RWPE1 (cell line): ENCODE measurements around the gene NEAT1.

Experiments used
- CTCF ChIA-PET: fragments of 350-600 bp; sonication (Branson Sonifier 250); formaldehyde crosslinking; extraction: SDS; loops from one replicate; lab custom pipeline; 2021; lab: Yijun Ruan, JAX
- POLR2A ChIA-PET: fragments of 400-600 bp; formaldehyde crosslinking; extraction: SDS; loops from one replicate; lab custom pipeline; 2020; ENCODE audit warnings: antibody characterized with exemption; ENCODE audit not compliant: low non-redundant PET; lab: Yijun Ruan, JAX
- DNase-seq: peaks from one replicate; pipeline ENCODE4 v3.0.0; 2012; ENCODE audit warnings: low spot score
- H3K27ac ChIP-seq: fragments of 450-650 bp; 2 replicates; pipeline ENCODE4 v1.5.1; 2017
- CTCF ChIP-seq: fragments of 450-650 bp; conservative IDR thresholded peaks from 2 replicates; pipeline ENCODE4 v1.5.1; 2017; ENCODE audit warnings: low read depth, mild to moderate bottlenecking

The NEAT1 gene

GRCh38 chr11:65425971-65426838 is 3.6 kb downstream of the NEAT1 start:
- H3K27ac ChIP-seq = peak overlapping the region; percentile 92
- CTCF ChIA-PET = no interaction called here
- POLR2A ChIA-PET = no interaction called here
- TF ChIP-seq CTCF = no peak
- DNase-seq = no peak

GRCh38 chr11:65426839-65427690 is 4.5 kb downstream of the NEAT1 start:
- H3K27ac ChIP-seq = peak overlapping the region; percentile 92
- CTCF ChIA-PET = no interaction called here
- DNase-seq = no peak
- TF ChIP-seq CTCF = no peak
- POLR2A ChIA-PET = no interaction called here

- ChIA-PET POLR2A (no interaction called here), CTCF (no interaction called here)
- TF ChIP-seq CTCF = no peak
- DNase-seq = no peak
- peak overlapping the region; percentile 92 for H3K27ac ChIP-seq
These were observed 5.3 kb downstream of the NEAT1 start for GRCh38 chr11:65427691-65428577.

- TF ChIP-seq CTCF = no peak
- ChIA-PET POLR2A (no interaction called here), CTCF (no interaction called here)
- peak overlapping the region; percentile 92 for H3K27ac ChIP-seq
- no peak for DNase-seq
These were observed 6.0 kb downstream of the NEAT1 start for GRCh38 chr11:65428578-65429067.

GRCh38 chr11:65429068-65429681 is 6.6 kb downstream of the NEAT1 start:
- CTCF ChIA-PET = no interaction called here
- POLR2A ChIA-PET = no interaction called here
- TF ChIP-seq CTCF = no peak
- H3K27ac ChIP-seq = peak overlapping the region; percentile 85
- DNase-seq = no peak
